ENCODE data around the gene PSMD1.
"Not testable (repeated sequence)": the region's sequence is repeated elsewhere in the genome, so short reads cannot be mapped to it uniquely, and the experiment has no call there.

- TF ChIP-seq CTCF (conservative IDR thresholded peaks at IDR 0.05 in 1 of 2, IDR thresholded peaks at IDR 0.05 in 1 of 2; ENCODE audit: extremely low read depth in 1 of 2, insufficient read depth in 1 of 2, low read depth in 1 of 2, low read length in 2 of 2); EZH2 (IDR thresholded peaks at IDR 0.05; ENCODE audit: borderline replicate concordance, low read length): not testable (repeated sequence)
Measured at GRCh38 chr2:231197196-231197595, 140.5 kb downstream of the PSMD1 start.
